Neural cell (in vitro differentiated cells): ENCODE measurements around the gene SLC38A3. TPM values are rescaled to one million over a fixed set of nuclear protein-coding genes. Genes with fewer than 3 reads are reported as not detected.

Experiments
- H2AFZ ChIP-seq: fragments of 200-600, 300-800 bp; sonication (generic), shearing (Covaris generic); 2 replicates; pipeline ENCODE4 v1.6.0; 2014; ENCODE audit warnings: low read depth, mild to moderate bottlenecking, antibody characterized with exemption, low read length, moderate library complexity
- H3F3A ChIP-seq: fragments of 200-600 bp; shearing (Covaris generic); 2 replicates; pipeline ENCODE4 v1.6.1; 2016; ENCODE audit warnings: mild to moderate bottlenecking, moderate library complexity, mixed read lengths, antibody characterized with exemption, low read length; ENCODE audit not compliant: insufficient read depth, poor library complexity, severe bottlenecking
- H3K27ac ChIP-seq: fragments of 200-600, 300-800 bp; sonication (generic), shearing (Covaris generic); 2 replicates; pipeline ENCODE4 v1.5.1; 2014; ENCODE audit warnings: mild to moderate bottlenecking, low read length, moderate library complexity
- H3K27me3 ChIP-seq: fragments of 300-800, 200-600 bp; sonication (generic), shearing (Covaris generic); 2 replicates; pipeline ENCODE4 v1.6.0; 2014; ENCODE audit warnings: mild to moderate bottlenecking, low read depth, low read length, moderate library complexity; ENCODE audit not compliant: insufficient read depth
- H3K36me3 ChIP-seq: fragments of 300-800, 200-600 bp; sonication (generic), shearing (Covaris generic); 2 replicates; pipeline ENCODE4 v1.5.1; 2014; ENCODE audit warnings: mild to moderate bottlenecking, antibody characterized with exemption, low read length, moderate library complexity; ENCODE audit not compliant: insufficient read depth
- H3K4me2 ChIP-seq: fragments of 300-800, 200-600 bp; sonication (generic), shearing (Covaris generic); 2 replicates; pipeline ENCODE4 v1.6.0; 2014; ENCODE audit warnings: mild to moderate bottlenecking, low read length
- H3K4me3 ChIP-seq: fragments of 300-800, 200-600 bp; sonication (generic), shearing (Covaris generic); 2 replicates; pipeline ENCODE4 v1.5.1; 2014; ENCODE audit warnings: mild to moderate bottlenecking, low read length, moderate library complexity
- H3K79me2 ChIP-seq: fragments of 200-600 bp; shearing (Covaris generic); replicated peaks from 2 replicates; pipeline ENCODE4 v1.6.0; 2014; ENCODE audit warnings: mild to moderate bottlenecking, low read length, moderate library complexity; ENCODE audit not compliant: insufficient read depth
- H3K9ac ChIP-seq: fragments of 300-800, 200-600 bp; sonication (generic), shearing (Covaris generic); 2 replicates; pipeline ENCODE4 v1.6.1; 2016; ENCODE audit warnings: mild to moderate bottlenecking, low read length, mixed read lengths
- H3K9me2 ChIP-seq: fragments of 200-600 bp; shearing (Covaris generic); 2 replicates; pipeline ENCODE4 v1.6.1; 2016; ENCODE audit warnings: mild to moderate bottlenecking, low read length, mixed read lengths; ENCODE audit not compliant: insufficient read depth
- H3K9me3 ChIP-seq: fragments of 200-600, 300-800 bp; sonication (generic), shearing (Covaris generic); 2 replicates; pipeline ENCODE4 v1.6.1; 2016; ENCODE audit warnings: mild to moderate bottlenecking, mixed run types, low read length, moderate library complexity, mixed read lengths
- H4K20me1 ChIP-seq: fragments of 200-600 bp; shearing (Covaris generic); 2 replicates; pipeline ENCODE4 v1.6.1; 2016; ENCODE audit warnings: mild to moderate bottlenecking, mixed run types; ENCODE audit not compliant: insufficient read depth
- EP300 ChIP-seq: fragments of 450-650 bp; conservative IDR thresholded peaks from 2 replicates; pipeline ENCODE4 v1.6.1; 2014; ENCODE audit warnings: antibody characterized with exemption, mild to moderate bottlenecking, moderate library complexity; ENCODE audit not compliant: poor library complexity, severe bottlenecking
- EZH2 ChIP-seq: fragments of 200-600, 300-800 bp; shearing (Covaris generic), sonication (generic); IDR thresholded peaks from 2 replicates; pipeline ENCODE4 v1.6.1; 2014; ENCODE audit warnings: antibody characterized with exemption, low read length, borderline replicate concordance, mild to moderate bottlenecking; ENCODE audit not compliant: insufficient read depth, poor library complexity, severe bottlenecking
- MXI1 ChIP-seq: fragments of 450-650 bp; conservative IDR thresholded peaks from 2 replicates; pipeline ENCODE4 v1.6.1; 2014; ENCODE audit warnings: antibody characterized with exemption, mild to moderate bottlenecking; ENCODE audit not compliant: poor library complexity, severe bottlenecking
- POLR2AphosphoS5 ChIP-seq: IDR thresholded peaks from 2 replicates; pipeline ENCODE4 v1.6.1; 2012
- RAD21 ChIP-seq: fragments of 450-650 bp; conservative IDR thresholded peaks from 2 replicates; pipeline ENCODE4 v1.6.1; 2014; ENCODE audit warnings: antibody characterized with exemption, mild to moderate bottlenecking, moderate library complexity
- SMC3 ChIP-seq: fragments of 450-650 bp; conservative IDR thresholded peaks from 2 replicates; pipeline ENCODE4 v1.6.1; 2014; ENCODE audit warnings: antibody characterized with exemption, mild to moderate bottlenecking, moderate library complexity; ENCODE audit not compliant: poor library complexity
- TAF1 ChIP-seq: IDR thresholded peaks from 2 replicates; pipeline ENCODE4 v1.6.1; 2012; ENCODE audit warnings: low read depth
- polyA plus RNA-seq: library from polyadenylated mRNA; depleted of rRNA; stranded (reverse); fragments of >200 nt; gene quantifications from 2 replicates; pipeline ENCODE4 v1.2.3, GENCODE V29; 2014
- TF ChIP-seq, protein P1 (sequence below): IDR thresholded peaks from 2 replicates; pipeline ENCODE4 v1.6.1; 2012; ENCODE audit warnings: borderline replicate concordance
- TF ChIP-seq, protein P2 (sequence below): fragments of 450-650 bp; IDR thresholded peaks from 2 replicates; pipeline ENCODE4 v1.5.1; 2014; ENCODE audit warnings: antibody characterized with exemption, mild to moderate bottlenecking, moderate library complexity; ENCODE audit not compliant: poor library complexity, severe bottlenecking

The SLC38A3 gene
- polyA plus RNA-seq, 1 donor from 2014 or later: not detected

DNA sequence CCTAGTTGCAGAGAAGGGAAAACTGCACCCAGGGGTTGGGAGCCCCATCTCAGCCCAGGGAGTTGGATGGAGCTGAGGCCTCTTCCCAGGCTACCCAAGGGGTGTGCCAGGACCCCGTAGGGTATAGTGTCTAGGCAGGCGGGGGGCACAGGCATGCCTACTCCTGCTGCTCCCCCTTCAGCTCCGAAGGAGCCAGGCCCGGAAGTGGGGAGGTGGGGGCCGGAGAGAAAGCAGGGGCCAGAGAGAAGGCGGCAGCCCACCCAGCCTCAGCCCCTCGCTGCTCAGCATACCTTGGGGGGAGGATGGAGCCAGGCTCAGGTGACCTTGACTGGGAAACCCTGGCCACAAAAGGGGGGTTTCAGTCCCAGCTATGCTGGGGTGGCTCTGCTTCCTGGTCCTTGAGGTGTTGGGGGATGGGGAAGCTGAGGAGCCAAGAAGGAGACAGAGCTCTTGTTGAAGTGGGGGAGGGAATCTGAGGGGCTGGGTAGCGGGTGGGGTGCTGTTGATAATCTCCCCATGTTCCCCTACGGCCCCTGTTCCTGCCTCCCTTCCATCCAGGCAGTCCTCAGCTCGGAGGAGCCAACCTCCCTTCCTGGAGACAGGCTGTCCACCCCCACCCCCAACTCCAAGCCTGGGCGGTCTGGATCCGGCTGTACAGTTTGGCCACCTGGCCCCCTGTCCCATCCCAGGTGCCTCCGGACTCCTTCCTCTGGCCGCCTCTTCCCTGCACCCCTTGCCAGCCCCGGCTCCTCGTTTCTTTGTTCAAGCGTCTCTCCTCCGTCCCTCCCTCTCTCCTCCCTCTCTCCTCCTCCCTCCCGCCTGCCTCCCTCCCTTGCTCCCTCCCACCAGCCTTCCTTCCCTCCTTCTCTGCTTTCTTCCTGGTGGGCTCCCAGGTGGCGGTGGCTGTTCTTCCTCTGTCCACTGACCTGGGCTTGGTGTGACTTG, 48.2 kb upstream of the SLC38A3 start (continued):
- TF ChIP-seq MXI1 (no peak), SMC3 (no peak)

GRCh38 chr3:50157827-50158529, 47.1 kb upstream of the SLC38A3 start:
- TF ChIP-seq EP300 (no peak), RAD21 (no peak), SMC3 (no peak), MXI1 (no peak), EZH2 (no peak), TAF1 (no peak), POLR2AphosphoS5 (no peak)
- TF ChIP-seq, protein P1, sequence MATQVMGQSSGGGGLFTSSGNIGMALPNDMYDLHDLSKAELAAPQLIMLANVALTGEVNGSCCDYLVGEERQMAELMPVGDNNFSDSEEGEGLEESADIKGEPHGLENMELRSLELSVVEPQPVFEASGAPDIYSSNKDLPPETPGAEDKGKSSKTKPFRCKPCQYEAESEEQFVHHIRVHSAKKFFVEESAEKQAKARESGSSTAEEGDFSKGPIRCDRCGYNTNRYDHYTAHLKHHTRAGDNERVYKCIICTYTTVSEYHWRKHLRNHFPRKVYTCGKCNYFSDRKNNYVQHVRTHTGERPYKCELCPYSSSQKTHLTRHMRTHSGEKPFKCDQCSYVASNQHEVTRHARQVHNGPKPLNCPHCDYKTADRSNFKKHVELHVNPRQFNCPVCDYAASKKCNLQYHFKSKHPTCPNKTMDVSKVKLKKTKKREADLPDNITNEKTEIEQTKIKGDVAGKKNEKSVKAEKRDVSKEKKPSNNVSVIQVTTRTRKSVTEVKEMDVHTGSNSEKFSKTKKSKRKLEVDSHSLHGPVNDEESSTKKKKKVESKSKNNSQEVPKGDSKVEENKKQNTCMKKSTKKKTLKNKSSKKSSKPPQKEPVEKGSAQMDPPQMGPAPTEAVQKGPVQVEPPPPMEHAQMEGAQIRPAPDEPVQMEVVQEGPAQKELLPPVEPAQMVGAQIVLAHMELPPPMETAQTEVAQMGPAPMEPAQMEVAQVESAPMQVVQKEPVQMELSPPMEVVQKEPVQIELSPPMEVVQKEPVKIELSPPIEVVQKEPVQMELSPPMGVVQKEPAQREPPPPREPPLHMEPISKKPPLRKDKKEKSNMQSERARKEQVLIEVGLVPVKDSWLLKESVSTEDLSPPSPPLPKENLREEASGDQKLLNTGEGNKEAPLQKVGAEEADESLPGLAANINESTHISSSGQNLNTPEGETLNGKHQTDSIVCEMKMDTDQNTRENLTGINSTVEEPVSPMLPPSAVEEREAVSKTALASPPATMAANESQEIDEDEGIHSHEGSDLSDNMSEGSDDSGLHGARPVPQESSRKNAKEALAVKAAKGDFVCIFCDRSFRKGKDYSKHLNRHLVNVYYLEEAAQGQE: no peak
- TF ChIP-seq, protein P2, sequence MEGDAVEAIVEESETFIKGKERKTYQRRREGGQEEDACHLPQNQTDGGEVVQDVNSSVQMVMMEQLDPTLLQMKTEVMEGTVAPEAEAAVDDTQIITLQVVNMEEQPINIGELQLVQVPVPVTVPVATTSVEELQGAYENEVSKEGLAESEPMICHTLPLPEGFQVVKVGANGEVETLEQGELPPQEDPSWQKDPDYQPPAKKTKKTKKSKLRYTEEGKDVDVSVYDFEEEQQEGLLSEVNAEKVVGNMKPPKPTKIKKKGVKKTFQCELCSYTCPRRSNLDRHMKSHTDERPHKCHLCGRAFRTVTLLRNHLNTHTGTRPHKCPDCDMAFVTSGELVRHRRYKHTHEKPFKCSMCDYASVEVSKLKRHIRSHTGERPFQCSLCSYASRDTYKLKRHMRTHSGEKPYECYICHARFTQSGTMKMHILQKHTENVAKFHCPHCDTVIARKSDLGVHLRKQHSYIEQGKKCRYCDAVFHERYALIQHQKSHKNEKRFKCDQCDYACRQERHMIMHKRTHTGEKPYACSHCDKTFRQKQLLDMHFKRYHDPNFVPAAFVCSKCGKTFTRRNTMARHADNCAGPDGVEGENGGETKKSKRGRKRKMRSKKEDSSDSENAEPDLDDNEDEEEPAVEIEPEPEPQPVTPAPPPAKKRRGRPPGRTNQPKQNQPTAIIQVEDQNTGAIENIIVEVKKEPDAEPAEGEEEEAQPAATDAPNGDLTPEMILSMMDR: no peak
- no peaks in the 10 kb centered on the region for H3K27me3 ChIP-seq
- H3K9me2 ChIP-seq: no peaks in the 10 kb centered on the region
- H3K36me3 ChIP-seq: no peaks in the 10 kb centered on the region
- H3K9me3 ChIP-seq: no peaks in the 10 kb centered on the region
- peak overlapping the region; percentile 89 for H3K9ac ChIP-seq
- no peak overlapping the region for H2AFZ ChIP-seq
- no peak overlapping the region for H3K4me2 ChIP-seq
- peak overlapping the region; percentile 84 for H3K4me3 ChIP-seq
- H3F3A ChIP-seq: no peaks in the 10 kb centered on the region
- H4K20me1 ChIP-seq: no peaks in the 10 kb centered on the region
- H3K79me2 ChIP-seq: peaks cover 15% of the 10 kb centered on the region
- no peak overlapping the region for H3K27ac ChIP-seq
